Nephron progenitor cell (in vitro differentiated cells): ENCODE measurements around the gene CBLC.

ENCODE experiments used
- DNase-seq: peaks from one replicate; pipeline ENCODE4 v3.0.0; 2021
- H3K27ac Mint-ChIP-seq: 2 replicates; pipeline ENCODE4 v1.8.0; 2021; ENCODE audit warnings: mild to moderate bottlenecking, moderate library complexity, mixed read lengths
- H3K27me3 Mint-ChIP-seq: 2 replicates; pipeline ENCODE4 v1.8.0; 2021; ENCODE audit warnings: mild to moderate bottlenecking, low read depth, mixed read lengths; ENCODE audit not compliant: poor library complexity
- H3K36me3 Mint-ChIP-seq: 2 replicates; pipeline ENCODE4 v1.8.0; 2021; ENCODE audit warnings: low read depth, mixed read lengths
- H3K4me1 Mint-ChIP-seq: 2 replicates; pipeline ENCODE4 v1.8.0; 2021; ENCODE audit warnings: mixed read lengths
- H3K4me3 Mint-ChIP-seq: 2 replicates; pipeline ENCODE4 v1.8.0; 2021; ENCODE audit warnings: mild to moderate bottlenecking, moderate library complexity, mixed read lengths
- H3K9me3 Mint-ChIP-seq: 2 replicates; pipeline ENCODE4 v1.8.0; 2021; ENCODE audit warnings: mild to moderate bottlenecking, moderate library complexity, mixed read lengths
- CTCF ChIP-seq: fragments of 200-600 bp; sonication (generic); IDR thresholded peaks from 2 replicates; pipeline ENCODE4 v1.5.0; 2021; ENCODE audit warnings: antibody characterized with exemption

Gene CBLC

GRCh38 chr19:44738603-44739558 lies 38.8 kb upstream of the CBLC start:
- Mint-ChIP-seq H3K9me3 (no peaks in the 10 kb centered on the region), H3K36me3 (no peaks in the 10 kb centered on the region), H3K4me1 (peaks cover 31% of the 10 kb centered on the region), H3K27ac (no peak overlapping the region), H3K4me3 (no peak overlapping the region), H3K27me3 (peaks cover 34% of the 10 kb centered on the region)
- no peak for DNase-seq
- no peak for TF ChIP-seq CTCF

GRCh38 chr19:44740351-44740824 lies 37.3 kb upstream of the CBLC start:
- Mint-ChIP-seq H3K27me3 (peaks cover 37% of the 10 kb centered on the region), H3K4me3 (no peak overlapping the region), H3K4me1 (peaks cover 33% of the 10 kb centered on the region), H3K9me3 (no peaks in the 10 kb centered on the region), H3K36me3 (no peaks in the 10 kb centered on the region), H3K27ac (no peak overlapping the region)
- no peak for DNase-seq
- TF ChIP-seq CTCF = no peak

- Mint-ChIP-seq H3K27ac (no peak overlapping the region), H3K4me1 (peaks cover 36% of the 10 kb centered on the region), H3K27me3 (peaks cover 42% of the 10 kb centered on the region), H3K9me3 (no peaks in the 10 kb centered on the region), H3K36me3 (no peaks in the 10 kb centered on the region), H3K4me3 (no peak overlapping the region)
- TF ChIP-seq CTCF = no peak
- no peak for DNase-seq
Measured at GRCh38 chr19:44741258-44741731, 36.4 kb upstream of the CBLC start.

- no peak for TF ChIP-seq CTCF
- Mint-ChIP-seq H3K4me3 (no peak overlapping the region), H3K27ac (no peak overlapping the region), H3K27me3 (peaks cover 43% of the 10 kb centered on the region), H3K36me3 (no peaks in the 10 kb centered on the region), H3K9me3 (no peaks in the 10 kb centered on the region), H3K4me1 (peaks cover 41% of the 10 kb centered on the region)
- no peak for DNase-seq
Measured at GRCh38 chr19:44741841-44742329, 35.8 kb upstream of the CBLC start.

- peaks cover 46% of the 10 kb centered on the region for H3K27me3 Mint-ChIP-seq
- H3K4me1 Mint-ChIP-seq = peaks cover 39% of the 10 kb centered on the region
- no peak for DNase-seq
- TF ChIP-seq CTCF = no peak
- no peak overlapping the region for H3K4me3 Mint-ChIP-seq
- peak overlapping the region; percentile 23 for H3K27ac Mint-ChIP-seq
- H3K9me3 Mint-ChIP-seq = no peaks in the 10 kb centered on the region
- no peaks in the 10 kb centered on the region for H3K36me3 Mint-ChIP-seq
Measured at GRCh38 chr19:44742330-44743061, 35.2 kb upstream of the CBLC start.
